GM12872 (cell line): ENCODE data around the gene COA5.

ENCODE experiments used
- CTCF ChIP-seq: IDR thresholded peaks from 3 replicates; pipeline ENCODE4 v1.5.1; 2011; ENCODE audit warnings: low read depth, mild to moderate bottlenecking, low read length, moderate library complexity; ENCODE audit not compliant: insufficient read depth

Gene COA5

GRCh38 chr2:98586551-98587140 is 21.7 kb downstream of the COA5 start:
- TF ChIP-seq CTCF: no peak

GRCh38 chr2:98585386-98585785 is 22.9 kb downstream of the COA5 start:
- no peak for TF ChIP-seq CTCF

- no peak for TF ChIP-seq CTCF
Observed at GRCh38 chr2:98583816-98584618, 24.3 kb downstream of the COA5 start.

GRCh38 chr2:98583276-98583675 is 25.0 kb downstream of the COA5 start:
- no peak for TF ChIP-seq CTCF

GRCh38 chr2:98582523-98582922 is 25.8 kb downstream of the COA5 start:
- no peak for TF ChIP-seq CTCF

- no peak for TF ChIP-seq CTCF
Observed at GRCh38 chr2:98580656-98581284, 27.5 kb downstream of the COA5 start.

- no peak for TF ChIP-seq CTCF
Observed at GRCh38 chr2:98579926-98580325, 28.4 kb downstream of the COA5 start.
